ENCODE measurements around the gene TMED10.
"Not testable (repeated sequence)": the region's sequence is repeated elsewhere in the genome, so short reads cannot be mapped to it uniquely, and the experiment has no call there.

TMED10 gene

DNA sequence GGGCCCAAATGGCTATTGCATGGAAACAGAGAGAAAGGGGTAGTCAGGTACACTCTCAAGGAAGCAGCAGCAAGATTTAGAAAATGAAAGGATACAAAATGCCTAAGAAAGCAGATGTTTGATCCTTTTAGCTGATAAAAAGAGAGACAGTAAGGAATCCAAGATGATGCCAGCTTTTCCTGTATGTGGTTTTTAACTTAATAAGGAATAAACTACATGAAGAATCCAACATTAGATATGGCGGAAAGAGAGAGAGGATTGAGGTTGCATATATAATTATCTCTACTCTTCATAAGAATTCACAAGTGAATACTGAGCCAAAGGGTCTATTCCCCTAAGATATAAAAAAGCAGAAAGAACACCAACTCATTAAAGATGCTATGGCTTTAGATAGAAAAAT, 11.6 kb downstream of the TMED10 start:
- no peak overlapping the region for H3K27ac ChIP-seq
- DNase-seq (ENCODE audit: low read depth, low spot score), result no peak

DNA sequence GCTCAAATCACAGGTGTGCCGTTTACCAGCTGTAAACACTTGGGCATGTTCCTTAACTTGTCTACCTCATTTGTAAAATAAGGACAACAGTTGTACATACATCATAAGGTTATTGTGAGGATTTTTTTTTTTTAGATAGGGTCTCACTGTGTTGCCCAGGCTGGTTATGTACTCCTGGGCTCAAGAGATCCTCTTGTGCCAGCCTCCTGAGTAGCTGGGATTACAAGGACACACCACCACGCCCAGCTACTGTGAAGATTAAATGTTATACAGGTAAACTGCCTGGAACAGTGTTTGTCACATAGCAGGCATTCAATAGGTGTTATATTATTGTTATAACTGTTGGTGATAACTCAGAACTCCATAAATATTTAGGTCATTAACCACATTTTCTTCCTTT, 12.7 kb downstream of the TMED10 start:
- no peak overlapping the region for H3K27ac ChIP-seq
- DNase-seq (ENCODE audit: low read depth, low spot score), result no peak

DNA sequence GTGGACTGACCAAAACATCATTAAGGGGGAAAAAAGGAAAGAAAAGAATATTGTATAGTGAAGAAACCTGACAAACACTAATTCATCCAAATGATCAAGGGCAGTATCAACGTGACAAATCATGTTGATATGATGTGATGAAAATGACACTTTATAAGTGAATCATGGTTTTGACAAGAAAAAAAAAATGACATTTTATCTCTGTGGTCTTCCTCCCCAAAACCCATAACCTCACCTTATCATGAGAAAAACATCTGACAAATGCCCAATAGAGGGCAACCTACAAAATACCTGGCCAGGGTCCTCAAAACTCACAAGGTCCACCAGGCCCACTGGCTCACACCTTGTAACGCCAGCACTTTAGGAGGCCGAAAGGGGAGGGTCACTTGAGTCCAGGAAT, 13.8 kb downstream of the TMED10 start:
- no peak for DNase-seq (ENCODE audit: low read depth, low spot score)
- H3K27ac ChIP-seq, result no peak overlapping the region

DNA sequence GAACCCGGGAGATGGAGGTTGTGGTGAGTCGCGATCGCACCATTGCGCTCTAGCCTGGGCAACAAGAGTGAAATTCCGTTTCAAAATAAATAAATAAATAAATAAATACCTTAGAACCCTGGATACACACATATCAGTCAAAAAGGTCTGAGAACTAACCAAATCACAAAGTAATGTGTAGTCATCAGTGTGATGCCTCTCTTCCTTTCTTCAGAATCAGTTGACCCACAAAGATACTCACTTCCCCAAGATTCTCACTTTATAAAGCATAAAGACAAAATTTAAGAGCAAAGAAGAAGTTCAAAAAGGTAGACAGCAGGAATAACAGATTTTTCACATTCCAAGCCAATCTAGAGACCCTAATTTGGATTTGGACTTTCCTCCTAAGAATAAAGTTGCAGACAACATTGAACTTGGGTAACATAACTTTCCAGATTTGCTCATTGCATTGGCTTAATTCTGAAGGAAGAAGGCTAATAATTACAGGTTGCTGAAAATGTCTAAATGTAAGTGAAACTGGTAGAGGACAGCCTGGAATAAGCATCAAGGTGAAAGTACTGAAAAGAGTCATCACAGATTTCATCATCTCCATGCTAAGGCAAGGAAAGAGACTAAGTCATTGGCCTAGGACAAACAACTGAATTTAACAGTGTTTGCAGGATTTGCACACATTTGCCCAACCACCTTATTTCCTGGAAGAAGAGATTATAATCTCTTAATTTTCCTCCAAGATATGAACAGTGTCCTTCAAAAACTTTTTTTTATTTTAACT, 17.4 kb downstream of the TMED10 start:
- no peak overlapping the region for H3K27ac ChIP-seq
- DNase-seq (ENCODE audit: low read depth, low spot score), result no peak

DNA sequence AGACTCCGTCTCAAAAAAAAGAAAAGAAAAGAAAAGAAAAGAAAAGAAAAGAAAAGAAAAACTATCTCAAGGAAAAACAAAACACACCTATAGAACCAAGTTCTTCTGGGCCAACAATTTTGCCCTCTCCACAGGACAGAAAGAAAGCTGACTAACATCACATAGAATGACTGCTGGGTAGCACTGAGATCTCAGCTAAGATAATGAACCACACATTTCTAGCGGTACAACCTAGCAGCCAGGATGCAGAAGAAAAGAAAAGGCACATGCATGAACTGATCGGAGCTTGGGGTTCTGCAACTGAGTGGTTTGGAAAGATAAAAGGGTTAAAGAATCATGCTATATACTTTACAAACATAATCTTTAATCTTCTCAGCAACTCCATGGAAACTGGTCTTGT, 19.5 kb downstream of the TMED10 start:
- no peak for DNase-seq (ENCODE audit: low read depth, low spot score)

DNA sequence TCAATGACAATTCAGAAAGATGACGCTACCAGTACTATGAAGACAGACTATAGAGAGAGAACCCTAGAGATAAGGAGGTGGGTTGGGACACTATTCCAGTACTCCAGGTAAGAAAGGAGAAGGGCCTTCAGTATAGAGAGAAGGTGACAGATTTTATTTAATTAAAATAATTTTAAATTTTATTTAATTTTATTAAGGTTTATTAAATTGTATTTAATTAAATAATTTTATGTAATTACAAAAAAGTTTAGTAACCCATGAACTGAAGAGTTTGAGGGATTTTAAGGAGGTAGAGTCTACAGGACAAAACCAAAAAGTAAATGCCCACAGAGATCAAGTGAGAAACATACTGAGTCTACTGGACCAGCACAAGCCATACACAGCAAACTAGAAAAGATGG, 20.3 kb downstream of the TMED10 start:
- H3K27ac ChIP-seq, result no peak overlapping the region
- no peak for DNase-seq (ENCODE audit: low read depth, low spot score)

More for the DNA sequence above, 19.5 kb downstream of the TMED10 start:
- H3K27ac ChIP-seq, result no peak overlapping the region

DNA sequence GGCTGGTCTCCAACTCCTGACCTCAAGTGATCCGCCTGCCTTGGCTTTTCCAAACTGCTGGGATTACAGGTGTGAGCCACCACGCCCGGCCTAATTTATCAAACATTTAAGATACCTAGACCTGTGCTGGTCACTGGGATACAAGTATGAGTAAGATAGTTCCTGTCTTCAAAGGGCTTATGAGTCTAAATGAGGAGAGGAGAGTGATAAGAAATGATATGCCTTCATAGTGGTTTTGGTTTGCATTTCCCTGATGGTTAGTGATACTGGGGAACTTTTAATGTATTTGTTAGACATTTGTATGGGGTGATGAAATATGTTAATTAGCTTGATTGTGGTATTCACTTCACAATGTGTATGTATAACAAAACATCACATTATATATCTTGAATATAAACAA, 21.2 kb downstream of the TMED10 start:
- H3K27ac ChIP-seq, result no peak overlapping the region
- DNase-seq (ENCODE audit: low read depth, low spot score), result no peak

DNA sequence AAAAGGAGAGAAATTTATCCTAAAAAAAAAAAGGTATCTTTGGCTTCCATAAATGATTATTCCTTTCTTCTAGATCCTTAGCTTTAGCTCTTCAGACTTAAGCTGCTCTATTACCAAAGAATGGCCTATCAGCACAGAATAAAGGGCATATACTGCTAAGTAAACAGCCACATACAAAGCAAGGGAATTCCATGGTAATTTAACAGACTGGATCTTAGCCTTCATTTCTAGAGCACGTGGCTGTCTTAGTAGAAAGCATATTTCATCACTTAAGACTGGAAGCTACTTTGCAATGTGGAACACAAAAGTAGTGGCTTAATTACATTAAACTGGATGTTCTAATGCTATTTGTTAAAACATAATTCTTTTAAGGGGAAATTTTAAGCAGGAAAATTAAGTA, 23.1 kb downstream of the TMED10 start:
- H3K27ac ChIP-seq, result no peak overlapping the region

DNA sequence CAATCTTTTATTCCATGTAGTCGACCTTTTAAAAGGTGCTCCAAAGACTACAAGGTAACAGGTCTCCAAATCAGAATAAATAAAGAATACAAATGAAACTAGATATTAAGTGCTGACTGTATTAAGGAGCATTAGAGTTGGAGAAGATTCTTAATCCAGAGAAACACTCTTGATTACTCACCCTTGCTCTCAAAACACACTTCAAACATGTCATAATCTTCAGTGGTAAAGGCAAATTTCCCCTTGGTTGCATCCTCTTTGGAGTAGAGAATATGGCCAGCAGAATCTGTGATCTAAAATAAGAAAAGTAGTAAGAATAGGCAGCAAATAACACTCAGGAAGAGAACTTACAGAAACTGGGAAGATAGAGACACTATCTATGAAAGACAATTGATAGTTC, 24.6 kb downstream of the TMED10 start:
- no peak overlapping the region for H3K27ac ChIP-seq
- no peak for DNase-seq (ENCODE audit: low read depth, low spot score)

More for the DNA sequence above, 23.1 kb downstream of the TMED10 start:
- DNase-seq (ENCODE audit: low read depth, low spot score), result no peak

DNA sequence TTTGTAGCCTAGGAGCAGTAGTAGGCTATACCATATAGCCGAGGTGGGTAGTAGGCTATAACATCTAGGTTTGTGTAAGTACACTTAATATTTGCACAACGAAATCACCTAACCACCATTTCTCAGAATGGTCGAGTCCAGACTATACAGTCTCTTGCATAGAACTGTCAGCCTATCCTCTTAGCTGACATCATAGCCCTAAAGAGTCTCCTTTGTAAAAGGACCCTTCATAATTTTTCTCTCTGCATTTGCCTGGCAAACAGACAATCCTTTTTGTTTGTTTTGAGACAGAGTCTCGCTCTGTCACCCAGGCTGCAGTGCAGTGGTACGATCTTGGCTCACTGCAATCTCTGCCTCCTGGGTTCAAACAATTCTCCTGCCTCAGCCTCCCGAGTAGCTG, 25.8 kb downstream of the TMED10 start:
- peak overlapping the region; percentile 17 for H3K27ac ChIP-seq
- DNase-seq (ENCODE audit: low read depth, low spot score), result not testable (repeated sequence)

DNA sequence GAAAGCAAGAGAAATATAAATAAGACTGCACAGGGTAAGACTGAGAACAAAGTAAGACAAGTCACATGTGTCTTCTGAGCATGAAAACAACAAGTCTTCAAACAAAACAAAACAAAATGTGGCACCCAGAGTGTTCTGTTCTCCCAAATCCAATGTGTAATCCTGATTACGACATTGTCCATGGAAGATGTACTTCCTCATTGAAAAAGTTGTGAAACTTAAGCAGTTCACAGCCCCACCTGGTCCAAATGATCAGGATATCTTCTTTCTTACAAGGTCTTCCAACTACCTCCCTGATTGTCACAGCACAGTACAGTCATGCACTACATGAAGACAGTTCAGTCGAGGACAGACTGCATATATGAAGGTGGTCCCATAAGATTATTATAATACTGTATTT, 26.3 kb downstream of the TMED10 start:
- peak overlapping the region; percentile 17 for H3K27ac ChIP-seq
- peak; percentile 14 for DNase-seq (ENCODE audit: low read depth, low spot score)

DNA sequence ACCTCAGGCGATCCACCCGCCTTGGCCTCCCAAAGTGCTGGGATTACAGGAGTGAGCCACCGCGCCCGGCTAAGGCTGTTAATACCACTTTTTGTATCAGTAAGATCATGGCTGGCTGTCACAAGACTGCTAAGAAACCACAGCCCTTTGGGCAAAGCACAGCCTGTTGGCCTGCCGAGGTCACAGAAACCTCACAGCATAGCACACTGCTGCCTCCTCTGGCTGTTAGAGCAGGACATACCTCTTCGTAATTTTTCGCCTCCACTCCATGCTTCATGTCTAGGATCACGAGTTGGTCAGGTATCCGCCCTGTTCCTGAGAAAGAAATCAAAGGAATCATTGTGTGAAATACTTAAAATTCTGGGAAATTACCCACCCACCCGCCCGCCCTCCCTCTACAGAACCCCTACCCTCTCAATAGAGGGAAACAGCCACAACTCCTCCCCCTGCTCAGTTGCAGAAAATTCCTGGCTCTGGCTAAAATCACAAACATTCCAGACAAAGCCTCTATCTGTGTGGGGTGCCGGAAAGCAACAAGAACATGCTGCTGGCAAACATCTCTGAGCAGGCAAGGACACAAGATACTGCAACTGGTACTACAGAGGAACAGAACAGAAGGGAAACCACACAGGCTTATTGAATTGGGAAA, 28.9 kb downstream of the TMED10 start:
- DNase-seq (ENCODE audit: low read depth, low spot score), result no peak
- peak overlapping the region; percentile 71 for H3K27ac ChIP-seq

DNA sequence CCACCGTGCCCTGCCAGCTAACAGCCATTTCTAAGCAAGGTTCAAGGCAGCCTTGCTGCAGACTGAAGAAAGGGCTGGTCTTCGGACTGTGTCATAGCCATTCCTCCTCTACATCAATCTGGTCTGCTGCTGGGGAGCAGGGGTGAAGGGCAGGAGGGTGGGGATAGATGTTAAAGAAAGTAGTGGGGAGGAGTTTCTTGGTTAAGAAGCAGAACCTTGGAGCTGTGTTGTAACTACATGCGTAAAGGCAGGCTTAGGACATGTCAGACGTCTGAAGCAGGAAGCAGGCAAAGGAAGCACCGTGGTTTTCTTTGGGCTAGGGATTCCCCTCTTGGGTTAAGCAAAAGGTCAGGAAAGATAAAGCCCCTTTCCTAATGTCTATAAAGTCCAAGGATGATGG, 31.5 kb downstream of the TMED10 start:
- H3K27ac ChIP-seq, result no peak overlapping the region
- DNase-seq (ENCODE audit: low read depth, low spot score), result no peak

DNA sequence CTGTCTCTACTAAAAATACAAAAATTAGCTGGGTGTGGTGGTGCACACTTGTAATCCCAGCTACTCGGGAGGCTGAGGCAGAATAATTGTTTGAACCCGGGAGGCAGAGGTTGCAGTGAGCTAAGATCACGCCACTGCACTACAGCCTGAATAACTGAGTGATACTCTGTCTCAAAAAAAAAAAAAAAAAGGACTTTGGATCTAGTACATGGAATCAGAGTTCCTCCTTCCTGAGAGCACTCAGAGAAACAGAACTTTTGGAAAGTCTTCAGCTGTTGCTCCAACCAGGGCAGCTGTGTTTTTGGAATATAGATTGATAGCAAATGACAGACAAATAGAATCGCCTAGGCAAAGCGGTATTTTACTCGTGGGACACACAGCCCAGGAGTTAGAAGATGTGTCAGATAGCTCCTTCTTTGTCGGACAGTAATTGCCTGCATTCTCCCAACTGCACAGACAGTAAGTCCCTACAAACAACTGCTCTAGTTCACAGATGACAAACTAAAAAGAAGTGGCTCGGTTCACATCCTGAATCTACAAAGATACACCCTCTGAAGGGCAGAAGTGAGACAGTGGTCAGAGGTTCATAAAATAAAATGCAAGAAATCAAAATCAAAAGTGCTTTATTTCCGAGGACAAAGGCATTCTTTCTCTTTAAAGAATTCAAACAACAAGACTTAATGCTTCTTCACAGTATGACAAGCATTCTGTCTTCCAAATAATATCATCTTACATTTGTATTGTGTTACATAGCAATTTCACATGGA, 32.5 kb downstream of the TMED10 start:
- no peak for DNase-seq (ENCODE audit: low read depth, low spot score)
- H3K27ac ChIP-seq, result no peak overlapping the region

DNA sequence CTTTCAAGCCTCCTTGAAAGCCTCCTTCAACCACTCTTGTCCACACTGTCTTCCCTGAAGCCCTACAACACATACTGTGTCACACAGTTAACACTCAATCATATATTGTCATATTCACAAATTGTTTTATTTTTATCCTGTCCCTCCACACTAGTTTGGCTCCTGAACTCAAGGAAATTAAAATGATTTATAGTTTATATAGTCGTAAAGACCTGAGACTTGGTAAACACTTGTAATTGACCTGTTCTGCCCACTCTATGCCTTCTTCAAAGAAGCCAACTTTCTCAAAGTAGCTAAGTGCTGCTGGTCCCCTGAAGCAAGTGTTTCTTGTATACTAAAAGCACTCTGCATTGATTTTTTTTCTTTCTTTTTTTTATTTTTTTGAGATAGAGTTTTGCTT, 33.9 kb downstream of the TMED10 start:
- no peak for DNase-seq (ENCODE audit: low read depth, low spot score)
- H3K27ac ChIP-seq, result no peak overlapping the region

DNA sequence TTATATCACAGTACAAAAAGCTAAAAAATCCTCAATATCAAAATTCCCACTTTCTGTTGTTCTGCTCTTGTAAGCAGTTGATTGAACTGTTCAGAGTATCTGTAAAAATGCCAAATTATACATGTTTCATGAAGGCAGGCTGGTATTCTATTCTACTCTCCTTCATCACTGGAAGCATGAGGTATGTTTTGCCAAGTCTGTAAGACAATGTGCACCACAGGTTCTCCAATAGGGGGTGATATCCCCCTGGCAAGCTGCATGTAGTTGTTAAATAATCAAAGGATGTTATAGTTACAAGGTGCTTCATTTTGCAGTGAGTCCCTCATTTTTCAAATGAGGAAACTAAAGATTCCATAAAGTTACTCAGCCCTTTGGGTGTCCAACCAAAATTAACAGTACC, 34.4 kb downstream of the TMED10 start:
- no peak overlapping the region for H3K27ac ChIP-seq

DNA sequence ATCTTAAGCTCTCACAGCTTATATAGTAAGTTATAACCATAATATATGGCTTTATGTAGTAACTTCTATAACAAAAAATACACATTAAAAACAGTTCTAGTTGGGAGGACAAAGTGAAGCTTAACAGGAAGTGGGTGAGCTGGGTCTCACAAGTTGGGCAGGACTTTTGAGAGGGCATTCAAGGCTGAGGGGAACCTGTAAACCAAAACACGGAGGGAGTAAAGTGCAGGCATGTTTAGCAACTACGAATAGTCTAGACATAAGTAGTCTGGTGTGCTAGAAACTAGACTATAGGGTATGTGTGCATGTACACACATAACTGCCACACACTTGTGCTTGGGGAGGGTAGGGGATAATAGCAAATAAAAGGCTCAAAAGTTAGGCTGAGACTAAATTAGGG, 35.4 kb downstream of the TMED10 start:
- DNase-seq (ENCODE audit: low read depth, low spot score), result no peak
- no peak overlapping the region for H3K27ac ChIP-seq

More for the DNA sequence above, 34.4 kb downstream of the TMED10 start:
- DNase-seq (ENCODE audit: low read depth, low spot score), result no peak

DNA sequence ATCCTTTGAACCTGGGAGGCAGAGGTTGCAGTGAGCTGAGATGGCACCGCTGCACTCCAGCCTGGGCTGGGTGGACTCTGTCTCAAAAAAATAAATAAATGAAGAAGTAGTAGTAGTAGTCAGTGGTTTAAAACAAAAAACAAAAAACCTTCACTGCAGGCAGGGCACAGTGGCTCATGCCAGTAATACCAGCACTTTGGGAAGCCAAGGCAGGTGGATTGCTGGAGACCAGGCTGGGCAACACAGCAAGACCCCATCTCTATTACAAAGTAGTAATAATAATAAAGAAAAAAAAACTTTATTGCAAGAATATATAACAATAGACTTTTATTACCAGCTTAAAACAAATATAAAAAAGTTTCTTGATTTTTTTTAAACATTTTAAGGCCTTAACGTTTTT, 35.8 kb downstream of the TMED10 start:
- no peak overlapping the region for H3K27ac ChIP-seq
- no peak for DNase-seq (ENCODE audit: low read depth, low spot score)

DNA sequence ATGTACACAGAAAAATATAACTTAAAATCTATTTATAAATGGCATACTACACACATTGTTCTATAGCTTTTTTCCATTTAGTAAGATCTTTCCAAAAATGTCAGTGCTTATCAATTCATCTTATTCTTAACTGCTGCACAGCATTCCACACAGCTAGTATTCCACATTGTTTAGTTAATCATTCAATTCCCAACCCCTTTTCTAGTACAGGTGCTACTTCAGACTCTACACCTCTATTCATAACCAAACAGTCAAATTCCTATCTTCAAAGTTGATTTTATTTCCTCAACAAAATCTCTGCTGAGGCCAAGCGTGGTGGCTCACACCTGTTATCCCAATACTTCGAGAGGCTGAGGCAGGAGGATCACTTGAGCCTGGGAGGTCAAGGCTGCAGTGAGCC, 37.2 kb downstream of the TMED10 start:
- no peak for DNase-seq (ENCODE audit: low read depth, low spot score)
- no peak overlapping the region for H3K27ac ChIP-seq

DNA sequence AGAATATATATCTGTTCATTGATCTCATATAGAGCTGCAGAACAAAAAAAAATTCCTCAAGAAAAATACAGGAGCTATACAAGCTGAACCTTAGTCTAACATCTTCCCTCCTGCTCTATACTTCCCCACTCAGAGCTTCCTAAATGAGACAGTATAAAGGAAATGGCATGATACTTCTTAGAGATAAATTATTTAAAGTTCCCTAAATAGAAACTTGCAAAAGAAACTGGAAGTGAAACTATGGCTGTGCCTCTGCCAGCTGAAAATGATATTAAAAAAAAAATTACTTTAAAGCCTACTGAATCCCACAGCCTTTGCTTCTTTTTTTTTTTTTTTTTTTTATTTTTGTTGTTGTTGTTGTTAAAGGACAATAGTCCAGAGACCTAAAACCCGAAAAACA, 37.9 kb downstream of the TMED10 start:
- no peak for DNase-seq (ENCODE audit: low read depth, low spot score)
- H3K27ac ChIP-seq, result no peak overlapping the region

DNA sequence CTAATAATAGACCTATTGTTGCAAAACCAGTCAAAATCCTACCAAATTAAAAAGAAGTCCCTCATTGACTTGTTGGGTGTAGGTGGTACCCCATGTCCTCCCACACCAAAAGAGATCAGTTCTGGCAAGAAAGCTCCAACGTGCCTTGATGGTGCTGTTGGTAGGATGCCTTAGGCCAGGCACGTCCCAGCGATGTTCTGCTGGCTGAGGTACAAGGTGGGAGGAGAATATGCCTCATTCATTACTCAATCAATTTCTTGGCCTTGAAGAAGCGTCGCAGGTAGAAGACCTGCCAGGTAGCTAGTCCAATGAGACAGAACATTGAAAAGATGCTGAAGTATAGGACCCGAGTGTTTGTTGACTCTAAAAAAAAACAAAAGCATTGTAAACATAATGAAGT, 41.8 kb downstream of the TMED10 start:
- H3K27ac ChIP-seq, result peak overlapping the region; percentile 15
- no peak for DNase-seq (ENCODE audit: low read depth, low spot score)
